K562 (cell line): ENCODE data around the gene RSBN1L. TPM values are rescaled to one million over a fixed set of nuclear protein-coding genes. Genes with fewer than 3 reads are reported as not detected.

Source experiments
- ZNF407 ChIP-seq: fragments of 450-650 bp; IDR thresholded peaks from 2 replicates; pipeline ENCODE4 v1.6.1; 2016; ENCODE audit warnings: low read depth
- polyA plus RNA-seq, 8 experiments: library from polyadenylated mRNA; depleted of rRNA in 4 of 8; stranded (reverse) in 5 of 8; unstranded in 3 of 8; fragments of >200 nt; fragmentation: Nextera tagmentation in 2 of 8; fragmentation: Illumina TruSeq in 1 of 8; extraction: Ambion mirVana in 2 of 8; extraction: Trizol in 1 of 8; gene quantifications; 2 replicates each; pipeline versions ENCODE4 v1.2.1 to v1.2.3, GENCODE V29; 2011 to 2014; ENCODE audit warnings: inconsistent platforms in 1 of 8, missing spikeins in 1 of 8
- total RNA-seq, 7 experiments: library from RNA; depleted of rRNA in 6 of 7; stranded (reverse); fragments of >200 nt in 6 of 7; fragmentation: Illumina TruSeq in 2 of 7; extraction: Trizol in 2 of 7; gene quantifications; 2 replicates each; pipeline versions ENCODE4 v1.2.1 to v1.2.3, GENCODE V29; 2011 to 2021; ENCODE audit warnings: low replicate concordance in 1 of 7

The RSBN1L gene
- total and polyA plus RNA-seq, 9 of the 15 experiments (the other 6 are each of a cell fraction or from before 2014, with no cell fraction given), result 6.2 to 35.2 (median 20.1) TPM

GRCh38 chr7:77796960-77797359 lies 100.7 kb downstream of the RSBN1L start (continued):
- TF ChIP-seq ZNF407, result no peak
